Measurements from ENCODE around the gene MAFB.
A peak's percentile ranks its signal among the peaks of the same experiment; 100 is the strongest.

- TF ChIP-seq ZNF214 (tag by site-specific recombination; IDR thresholded peaks at IDR 0.05; ENCODE audit: borderline replicate concordance) = no peak
- TF ChIP-seq CTCF (tag by site-specific recombination; IDR thresholded peaks at IDR 0.05) = peak; percentile 57
- TF ChIP-seq ZBTB7A (tag by site-specific recombination; IDR thresholded peaks at IDR 0.05; ENCODE audit: low read depth) = no peak
- no peak for TF ChIP-seq ZBTB49 (tag by site-specific recombination; IDR thresholded peaks at IDR 0.05; ENCODE audit: low read depth)
- TF ChIP-seq HIC1 (tag by site-specific recombination; IDR thresholded peaks at IDR 0.05) = no peak
- no peak for TF ChIP-seq ATF2 (tag by site-specific recombination; IDR thresholded peaks at IDR 0.05; ENCODE audit: low read depth)
- TF ChIP-seq ZNF16 (tag by site-specific recombination; IDR thresholded peaks at IDR 0.05; ENCODE audit: low read depth) = no peak
These were observed 18.0 kb upstream of the MAFB start for GRCh38 chr20:40706977-40707582.

All from HEK293 (cell line).